ENCODE measurements around the gene KCTD4. TPM values are rescaled to one million over a fixed set of nuclear protein-coding genes. Genes with fewer than 3 reads are reported as not detected.

KCTD4 gene
- total RNA-seq, 1 donor from 2014 or later: not detected

DNA sequence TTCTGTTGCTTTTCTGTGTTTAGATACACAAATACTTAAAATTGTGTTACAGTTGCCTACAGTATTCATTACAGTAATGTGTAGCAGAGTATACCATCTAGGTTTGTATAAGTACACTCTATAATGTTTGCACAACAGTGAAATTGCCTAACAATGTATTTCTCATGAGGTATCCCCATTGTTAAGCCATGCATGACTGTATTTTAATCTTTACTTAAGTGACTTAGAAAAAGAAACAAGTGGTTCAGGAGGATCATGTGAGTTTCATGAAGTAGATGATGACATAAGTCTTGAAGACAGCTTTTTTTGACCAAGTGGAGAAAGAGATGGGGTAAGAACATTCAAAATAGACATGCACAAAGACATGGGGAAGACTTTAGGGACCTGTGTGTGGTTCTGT is 8.4 kb upstream of the KCTD4 start:
- Mint-ChIP-seq H3K4me1 (ENCODE audit: unreplicated experiment) (peaks cover 8% of the 10 kb centered on the region), H3K27ac (ENCODE audit: unreplicated experiment) (no peak overlapping the region), H3K27me3 (ENCODE audit: unreplicated experiment) (no peaks in the 10 kb centered on the region), H3K9me3 (ENCODE audit: unreplicated experiment) (no peaks in the 10 kb centered on the region), H3K36me3 (ENCODE audit: low read depth, unreplicated experiment) (no peaks in the 10 kb centered on the region), H3K4me3 (ENCODE audit: unreplicated experiment) (no peak overlapping the region)
- TF ChIP-seq, protein P1, sequence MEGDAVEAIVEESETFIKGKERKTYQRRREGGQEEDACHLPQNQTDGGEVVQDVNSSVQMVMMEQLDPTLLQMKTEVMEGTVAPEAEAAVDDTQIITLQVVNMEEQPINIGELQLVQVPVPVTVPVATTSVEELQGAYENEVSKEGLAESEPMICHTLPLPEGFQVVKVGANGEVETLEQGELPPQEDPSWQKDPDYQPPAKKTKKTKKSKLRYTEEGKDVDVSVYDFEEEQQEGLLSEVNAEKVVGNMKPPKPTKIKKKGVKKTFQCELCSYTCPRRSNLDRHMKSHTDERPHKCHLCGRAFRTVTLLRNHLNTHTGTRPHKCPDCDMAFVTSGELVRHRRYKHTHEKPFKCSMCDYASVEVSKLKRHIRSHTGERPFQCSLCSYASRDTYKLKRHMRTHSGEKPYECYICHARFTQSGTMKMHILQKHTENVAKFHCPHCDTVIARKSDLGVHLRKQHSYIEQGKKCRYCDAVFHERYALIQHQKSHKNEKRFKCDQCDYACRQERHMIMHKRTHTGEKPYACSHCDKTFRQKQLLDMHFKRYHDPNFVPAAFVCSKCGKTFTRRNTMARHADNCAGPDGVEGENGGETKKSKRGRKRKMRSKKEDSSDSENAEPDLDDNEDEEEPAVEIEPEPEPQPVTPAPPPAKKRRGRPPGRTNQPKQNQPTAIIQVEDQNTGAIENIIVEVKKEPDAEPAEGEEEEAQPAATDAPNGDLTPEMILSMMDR (IDR thresholded peaks at IDR 0.05; ENCODE audit: unreplicated experiment): no peak
- DNase-seq (ENCODE audit: low spot score): no peak

DNA sequence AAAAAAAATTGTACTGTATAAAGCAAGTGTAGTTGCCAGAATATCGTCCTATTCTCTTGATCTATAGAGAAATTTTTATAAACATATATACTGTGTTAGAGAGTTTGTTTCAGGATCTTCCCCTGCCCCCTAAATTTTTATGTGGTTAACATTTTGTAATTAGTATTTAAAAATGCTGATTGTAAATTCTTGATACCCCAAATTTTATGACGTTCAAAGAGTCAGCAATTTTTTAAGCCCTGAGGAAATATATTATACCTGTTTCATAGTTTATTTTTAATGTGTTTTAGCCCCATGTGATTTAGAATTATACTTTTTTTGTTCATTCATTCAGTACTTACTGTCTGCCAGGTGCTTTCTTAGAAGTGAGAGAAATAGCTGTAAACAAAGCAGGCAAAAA is 7.3 kb upstream of the KCTD4 start:
- TF ChIP-seq, protein P1 (IDR thresholded peaks at IDR 0.05; ENCODE audit: unreplicated experiment): no peak
- Mint-ChIP-seq H3K27ac (ENCODE audit: unreplicated experiment) (no peak overlapping the region), H3K4me3 (ENCODE audit: unreplicated experiment) (no peak overlapping the region), H3K4me1 (ENCODE audit: unreplicated experiment) (peaks cover 8% of the 10 kb centered on the region), H3K36me3 (ENCODE audit: low read depth, unreplicated experiment) (no peaks in the 10 kb centered on the region), H3K27me3 (ENCODE audit: unreplicated experiment) (no peaks in the 10 kb centered on the region), H3K9me3 (ENCODE audit: unreplicated experiment) (no peaks in the 10 kb centered on the region)
- DNase-seq (ENCODE audit: low spot score): no peak

DNA sequence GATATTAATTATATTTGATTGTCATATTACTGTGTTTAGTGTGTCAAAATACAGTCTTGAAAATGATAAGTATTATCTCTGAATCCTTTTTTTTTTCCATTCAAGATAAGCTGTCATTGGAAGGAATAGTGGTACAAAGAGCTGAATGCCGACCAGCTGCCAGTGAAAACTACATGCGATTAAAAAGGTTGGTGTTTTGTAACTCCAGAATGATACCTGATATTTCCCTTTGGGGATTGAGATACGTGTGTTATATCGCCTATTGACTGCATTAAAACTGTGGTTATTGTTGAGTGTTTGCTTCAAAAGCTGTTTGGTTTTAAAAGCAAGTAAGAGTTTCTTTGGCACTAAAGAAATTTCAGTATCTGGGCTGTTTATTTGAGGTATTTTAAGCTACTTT is 6.5 kb upstream of the KCTD4 start:
- no peak for DNase-seq (ENCODE audit: low spot score)
- TF ChIP-seq, protein P1 (IDR thresholded peaks at IDR 0.05; ENCODE audit: unreplicated experiment): no peak
- H3K36me3 Mint-ChIP-seq (ENCODE audit: low read depth, unreplicated experiment): peaks cover 1% of the 10 kb centered on the region
- H3K9me3 Mint-ChIP-seq (ENCODE audit: unreplicated experiment): no peaks in the 10 kb centered on the region
- no peak overlapping the region for H3K4me3 Mint-ChIP-seq (ENCODE audit: unreplicated experiment)
- peaks cover 8% of the 10 kb centered on the region for H3K4me1 Mint-ChIP-seq (ENCODE audit: unreplicated experiment)
- H3K27me3 Mint-ChIP-seq (ENCODE audit: unreplicated experiment): no peaks in the 10 kb centered on the region
- H3K27ac Mint-ChIP-seq (ENCODE audit: unreplicated experiment): no peak overlapping the region

DNA sequence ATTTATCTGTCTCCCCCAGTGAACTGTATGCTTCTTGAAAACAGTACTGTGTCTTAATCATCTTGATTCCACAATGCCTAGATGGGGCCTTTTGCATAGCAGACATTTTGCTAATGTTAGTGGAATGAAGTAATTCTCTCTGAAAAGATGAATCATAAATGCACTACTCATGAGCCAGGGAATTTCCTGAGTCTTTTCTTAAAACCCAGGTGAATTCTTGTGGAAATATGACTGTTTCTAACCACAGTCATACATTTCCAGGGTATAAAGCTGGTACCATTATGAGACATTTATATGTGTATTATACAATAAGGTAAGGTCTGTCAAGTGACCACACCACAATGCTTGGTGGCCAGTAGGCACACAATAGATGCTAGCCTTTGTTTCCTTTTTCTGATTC is 5.5 kb upstream of the KCTD4 start:
- no peaks in the 10 kb centered on the region for H3K9me3 Mint-ChIP-seq (ENCODE audit: unreplicated experiment)
- H3K4me1 Mint-ChIP-seq (ENCODE audit: unreplicated experiment): peaks cover 8% of the 10 kb centered on the region
- peaks cover 2% of the 10 kb centered on the region for H3K36me3 Mint-ChIP-seq (ENCODE audit: low read depth, unreplicated experiment)
- no peak for DNase-seq (ENCODE audit: low spot score)
- H3K27me3 Mint-ChIP-seq (ENCODE audit: unreplicated experiment): peaks cover 2% of the 10 kb centered on the region
- TF ChIP-seq, protein P1 (IDR thresholded peaks at IDR 0.05; ENCODE audit: unreplicated experiment): no peak
- no peak overlapping the region for H3K4me3 Mint-ChIP-seq (ENCODE audit: unreplicated experiment)
- H3K27ac Mint-ChIP-seq (ENCODE audit: unreplicated experiment): no peak overlapping the region

DNA sequence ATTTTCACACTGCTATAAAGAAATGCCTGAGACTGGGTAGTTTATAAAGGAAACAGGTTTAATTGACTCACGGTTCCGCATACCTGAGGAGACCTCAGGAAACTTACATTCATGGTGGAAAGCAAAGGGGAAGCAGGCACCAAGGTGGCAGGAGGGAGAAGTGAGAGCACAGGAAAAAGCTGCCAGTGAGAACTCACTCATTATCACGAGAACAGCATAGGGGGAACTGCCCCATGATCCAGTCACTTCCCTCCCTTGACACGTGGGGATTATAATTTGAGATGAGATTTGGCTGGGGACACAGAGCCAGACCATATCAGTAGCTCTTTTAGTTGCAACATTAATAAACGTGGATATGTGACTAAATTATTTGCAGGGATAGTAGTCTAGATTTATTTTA is 4.3 kb upstream of the KCTD4 start:
- TF ChIP-seq, protein P1 (IDR thresholded peaks at IDR 0.05; ENCODE audit: unreplicated experiment): no peak
- Mint-ChIP-seq H3K9me3 (ENCODE audit: unreplicated experiment) (no peaks in the 10 kb centered on the region), H3K36me3 (ENCODE audit: low read depth, unreplicated experiment) (peaks cover 2% of the 10 kb centered on the region), H3K27ac (ENCODE audit: unreplicated experiment) (no peak overlapping the region), H3K4me1 (ENCODE audit: unreplicated experiment) (peaks cover 17% of the 10 kb centered on the region), H3K27me3 (ENCODE audit: unreplicated experiment) (peaks cover 2% of the 10 kb centered on the region), H3K4me3 (ENCODE audit: unreplicated experiment) (no peak overlapping the region)
- DNase-seq (ENCODE audit: low spot score): no peak

Data from endothelial cell (in vitro differentiated cells).